ENCODE data around the gene TMF1. TPM values are rescaled to one million over a fixed set of nuclear protein-coding genes. Genes with fewer than 3 reads are reported as not detected.

Gene TMF1
- total RNA-seq, 1 experiment from 2014 or later, result 8.9 TPM

DNA sequence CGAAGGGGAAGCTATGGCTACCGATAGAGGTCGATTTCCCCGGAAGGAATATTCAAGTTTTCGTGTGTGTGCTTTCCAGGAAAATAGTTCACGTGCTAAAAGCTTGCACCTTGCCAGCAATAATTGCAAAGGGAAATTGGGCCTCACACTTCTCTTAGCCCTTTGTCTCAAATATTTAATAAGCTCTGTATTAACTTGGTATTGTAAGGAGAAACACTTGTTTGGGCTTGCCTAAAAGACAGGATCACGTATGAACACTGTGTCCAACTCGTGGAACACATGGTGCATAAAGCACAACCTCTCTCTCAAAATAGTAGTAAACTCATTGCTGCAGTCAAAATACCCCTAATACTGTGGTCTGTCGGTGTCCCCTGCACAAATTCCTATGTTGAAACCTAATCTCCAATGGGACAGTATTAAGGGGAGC is 352 bp upstream of the TMF1 start:
- peak overlapping the region; percentile 91 for H3K4me3 ChIP-seq (ENCODE audit: insufficient read depth, low read depth, low read length)
- H3K27me3 ChIP-seq (ENCODE audit: control insufficient read depth, insufficient read depth, low read length), result no peaks in the 10 kb centered on the region
- H3K36me3 ChIP-seq (replicated peaks; ENCODE audit: control insufficient read depth, insufficient read depth, low read length), result peaks cover 9% of the 10 kb centered on the region
- DNase-seq, result no peak

DNA sequence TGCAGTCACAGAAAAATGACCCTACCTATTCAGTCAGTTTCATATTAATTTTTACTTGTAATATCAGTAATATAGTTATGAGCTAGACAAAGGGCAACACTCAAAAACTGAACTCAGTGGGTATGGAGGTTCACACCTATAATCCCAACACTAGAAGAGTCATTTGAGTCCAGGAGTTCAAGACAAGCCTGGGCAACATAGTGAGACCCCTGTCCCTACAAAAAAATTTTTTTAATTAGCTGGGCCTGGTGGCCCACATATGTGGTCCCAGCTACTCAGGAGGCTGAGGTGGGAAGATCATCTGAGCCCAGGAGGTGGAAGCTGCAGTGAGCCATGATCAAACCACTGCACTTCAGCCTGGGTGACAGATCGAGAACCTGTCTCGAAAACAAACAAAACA is 3.1 kb downstream of the TMF1 start:
- no peak overlapping the region for H3K4me3 ChIP-seq (ENCODE audit: insufficient read depth, low read depth, low read length)
- DNase-seq, result no peak
- peaks cover 2% of the 10 kb centered on the region for H3K36me3 ChIP-seq (replicated peaks; ENCODE audit: control insufficient read depth, insufficient read depth, low read length)
- H3K27me3 ChIP-seq (ENCODE audit: control insufficient read depth, insufficient read depth, low read length), result no peaks in the 10 kb centered on the region

DNA sequence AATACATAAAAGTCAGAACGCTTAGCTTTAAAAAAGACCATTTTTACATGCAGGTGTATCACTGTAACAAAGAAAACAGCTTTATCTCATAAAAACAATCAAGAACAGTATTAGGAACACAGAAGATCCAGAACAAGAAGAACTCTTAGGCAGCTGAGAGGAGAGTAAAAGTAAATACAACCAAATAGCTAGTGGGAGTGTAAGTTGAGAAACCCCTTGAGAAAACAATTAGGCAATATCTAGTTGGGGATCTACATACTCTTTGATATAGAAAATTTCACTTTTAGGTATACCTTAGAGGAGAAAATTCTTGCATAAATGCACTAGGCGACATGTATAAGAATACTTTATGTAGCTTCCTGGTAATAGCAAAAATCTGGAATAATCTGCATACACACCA is 7.5 kb downstream of the TMF1 start:
- H3K36me3 ChIP-seq (replicated peaks; ENCODE audit: control insufficient read depth, insufficient read depth, low read length), result peaks cover 6% of the 10 kb centered on the region

DNA sequence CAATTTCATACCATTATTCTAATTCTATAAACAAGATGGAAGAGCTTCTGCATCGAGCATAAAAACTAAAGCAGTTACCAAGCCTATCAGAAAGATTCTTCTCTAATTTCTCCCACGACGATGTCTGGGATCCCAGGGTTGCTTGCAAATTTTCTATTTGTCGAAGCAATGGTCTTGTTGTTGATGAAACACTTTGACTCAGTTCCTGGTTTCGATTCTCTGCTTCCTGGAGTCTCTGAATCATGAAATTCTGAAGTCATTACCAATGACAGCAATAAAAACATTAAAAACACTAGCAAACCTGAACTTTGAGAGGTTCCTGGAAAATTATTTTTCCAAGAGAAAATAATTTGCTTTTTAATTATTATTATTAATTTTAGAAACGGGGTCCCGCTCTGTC is 18.7 kb downstream of the TMF1 start:
- Histone ChIP-seq H3K27me3 (ENCODE audit: control insufficient read depth, insufficient read depth, low read length) (no peaks in the 10 kb centered on the region), H3K36me3 (replicated peaks; ENCODE audit: control insufficient read depth, insufficient read depth, low read length) (peaks cover 10% of the 10 kb centered on the region), H3K4me3 (ENCODE audit: insufficient read depth, low read depth, low read length) (no peak overlapping the region)
- DNase-seq, result no peak

More for the DNA sequence above, 7.5 kb downstream of the TMF1 start:
- no peak for DNase-seq
- no peaks in the 10 kb centered on the region for H3K27me3 ChIP-seq (ENCODE audit: control insufficient read depth, insufficient read depth, low read length)
- no peak overlapping the region for H3K4me3 ChIP-seq (ENCODE audit: insufficient read depth, low read depth, low read length)

DNA sequence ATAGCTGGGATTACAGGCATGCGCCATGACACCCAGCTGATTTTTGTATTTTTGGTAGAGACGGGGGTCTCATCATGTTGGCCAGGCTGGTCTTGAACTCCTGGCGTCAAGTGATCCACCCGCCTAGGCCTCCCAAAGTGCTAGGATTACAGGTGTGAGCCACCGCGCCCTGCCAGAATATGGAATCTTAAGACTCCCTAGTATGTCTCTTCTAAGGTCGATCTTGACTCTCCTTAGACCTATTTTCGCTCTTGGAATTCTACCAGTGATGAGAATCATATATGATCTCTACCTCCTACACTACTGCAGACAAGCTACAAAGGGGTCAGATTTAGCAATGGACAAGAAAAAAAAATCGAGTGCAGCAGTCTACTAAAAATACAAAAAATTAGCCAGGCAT is 19.4 kb downstream of the TMF1 start:
- Histone ChIP-seq H3K27me3 (ENCODE audit: control insufficient read depth, insufficient read depth, low read length) (no peaks in the 10 kb centered on the region), H3K36me3 (replicated peaks; ENCODE audit: control insufficient read depth, insufficient read depth, low read length) (peaks cover 10% of the 10 kb centered on the region), H3K4me3 (ENCODE audit: insufficient read depth, low read depth, low read length) (no peak overlapping the region)
- no peak for DNase-seq

DNA sequence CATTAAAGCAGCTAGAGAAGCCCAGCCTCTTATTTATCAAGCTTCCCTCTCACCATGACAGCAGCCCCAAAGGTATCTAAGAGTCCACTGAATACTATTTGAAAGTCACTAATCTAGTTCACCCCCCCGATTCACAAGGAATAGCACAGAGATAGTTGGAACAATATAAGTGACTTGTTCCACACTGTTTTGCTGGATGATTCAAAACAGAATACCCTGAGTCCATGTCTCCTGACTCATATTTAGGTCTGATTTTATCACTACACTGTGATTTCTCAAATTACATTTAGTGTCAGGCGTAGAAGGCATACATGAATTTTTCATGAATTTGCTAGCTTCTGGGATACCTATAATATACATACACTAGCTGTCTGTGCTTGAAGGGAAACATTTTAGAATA is 20.0 kb downstream of the TMF1 start:
- Histone ChIP-seq H3K27me3 (ENCODE audit: control insufficient read depth, insufficient read depth, low read length) (no peaks in the 10 kb centered on the region), H3K36me3 (replicated peaks; ENCODE audit: control insufficient read depth, insufficient read depth, low read length) (peaks cover 11% of the 10 kb centered on the region), H3K4me3 (ENCODE audit: insufficient read depth, low read depth, low read length) (no peak overlapping the region)
- no peak for DNase-seq

DNA sequence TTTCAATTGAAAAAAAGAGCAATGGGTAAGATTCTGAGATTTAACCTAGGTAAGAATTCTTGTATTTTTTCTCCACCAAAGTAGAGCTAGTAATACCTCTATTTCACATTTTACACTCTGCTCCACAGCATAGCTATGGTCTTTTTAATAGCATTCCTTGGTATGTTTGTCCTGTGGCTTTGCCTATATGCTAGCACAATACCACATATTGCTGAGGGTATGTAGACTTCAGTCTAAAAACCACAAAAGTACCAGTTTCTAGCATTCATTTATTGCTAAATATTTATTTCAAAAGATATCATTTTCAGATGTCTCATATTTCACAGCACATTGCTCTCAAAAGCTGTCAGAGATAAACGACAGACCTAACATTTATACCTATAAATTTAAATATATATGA is 20.5 kb downstream of the TMF1 start:
- Histone ChIP-seq H3K36me3 (replicated peaks; ENCODE audit: control insufficient read depth, insufficient read depth, low read length) (peaks cover 12% of the 10 kb centered on the region), H3K27me3 (ENCODE audit: control insufficient read depth, insufficient read depth, low read length) (no peaks in the 10 kb centered on the region), H3K4me3 (ENCODE audit: insufficient read depth, low read depth, low read length) (no peak overlapping the region)
- no peak for DNase-seq

DNA sequence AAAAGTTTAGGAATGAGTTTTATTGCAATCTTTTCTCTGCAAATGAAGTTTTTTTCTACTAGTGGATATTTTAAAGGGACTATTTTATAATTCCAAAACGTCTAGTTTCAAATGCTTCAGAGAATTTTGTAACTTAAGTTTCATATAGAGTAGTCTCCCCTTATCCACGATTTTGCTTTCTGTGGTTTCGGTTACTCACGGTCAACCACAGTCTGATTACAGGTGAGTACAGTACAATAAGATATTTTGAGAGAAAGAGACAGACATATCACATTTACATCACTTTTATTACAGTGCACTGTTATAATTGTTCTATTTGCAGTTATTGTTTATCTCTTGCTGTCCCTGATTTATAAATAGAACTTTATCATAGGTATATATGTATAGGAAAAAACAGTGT is 31.3 kb downstream of the TMF1 start:
- Histone ChIP-seq H3K36me3 (replicated peaks; ENCODE audit: control insufficient read depth, insufficient read depth, low read length) (peaks cover 5% of the 10 kb centered on the region), H3K27me3 (ENCODE audit: control insufficient read depth, insufficient read depth, low read length) (no peaks in the 10 kb centered on the region), H3K4me3 (ENCODE audit: insufficient read depth, low read depth, low read length) (no peak overlapping the region)
- DNase-seq, result no peak

DNA sequence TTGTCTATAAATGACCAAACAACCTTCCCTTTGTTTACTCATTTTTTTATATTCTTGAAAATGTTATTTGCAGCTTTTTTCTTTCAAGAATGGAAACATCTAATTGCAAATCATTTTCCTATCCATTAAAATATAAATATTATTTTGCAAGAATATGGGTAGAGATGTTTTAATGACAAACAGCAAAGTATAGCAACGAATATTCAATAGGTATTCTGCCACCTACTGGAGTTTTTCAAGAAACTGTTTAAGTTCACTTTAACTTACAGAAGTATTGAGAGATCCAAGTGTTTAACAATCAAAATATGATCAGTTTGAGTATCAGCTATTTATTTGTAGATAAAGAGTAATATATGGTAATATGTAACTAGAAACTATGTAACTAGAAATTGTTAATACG is 31.7 kb downstream of the TMF1 start:
- no peak overlapping the region for H3K4me3 ChIP-seq (ENCODE audit: insufficient read depth, low read depth, low read length)
- no peak for DNase-seq
- no peaks in the 10 kb centered on the region for H3K27me3 ChIP-seq (ENCODE audit: control insufficient read depth, insufficient read depth, low read length)
- peaks cover 2% of the 10 kb centered on the region for H3K36me3 ChIP-seq (replicated peaks; ENCODE audit: control insufficient read depth, insufficient read depth, low read length)

DNA sequence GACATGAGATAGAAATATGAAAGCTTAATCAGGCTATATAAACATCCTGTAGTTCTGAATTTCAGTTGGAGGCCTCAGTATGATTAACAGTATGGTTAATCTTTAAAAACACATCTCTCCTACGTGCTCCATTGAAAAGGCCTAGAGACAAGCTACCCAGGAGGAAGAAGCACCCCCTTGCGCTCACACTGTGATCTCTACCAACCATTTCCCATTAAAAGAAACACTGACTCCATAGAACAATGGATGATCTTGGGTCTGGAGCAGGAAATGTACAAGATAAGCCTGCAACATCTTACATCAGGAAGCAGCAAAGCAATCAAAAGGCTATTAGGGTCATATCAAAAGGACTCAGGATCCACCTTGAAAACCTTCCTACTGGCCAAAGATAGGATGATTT is 35.2 kb downstream of the TMF1 start:
- no peak overlapping the region for H3K4me3 ChIP-seq (ENCODE audit: insufficient read depth, low read depth, low read length)
- H3K27me3 ChIP-seq (ENCODE audit: control insufficient read depth, insufficient read depth, low read length), result no peaks in the 10 kb centered on the region
- no peaks in the 10 kb centered on the region; the same call in 1 of the 2 replicates for H3K36me3 ChIP-seq (replicated peaks; ENCODE audit: control insufficient read depth, insufficient read depth, low read length)
- DNase-seq, result no peak

DNA sequence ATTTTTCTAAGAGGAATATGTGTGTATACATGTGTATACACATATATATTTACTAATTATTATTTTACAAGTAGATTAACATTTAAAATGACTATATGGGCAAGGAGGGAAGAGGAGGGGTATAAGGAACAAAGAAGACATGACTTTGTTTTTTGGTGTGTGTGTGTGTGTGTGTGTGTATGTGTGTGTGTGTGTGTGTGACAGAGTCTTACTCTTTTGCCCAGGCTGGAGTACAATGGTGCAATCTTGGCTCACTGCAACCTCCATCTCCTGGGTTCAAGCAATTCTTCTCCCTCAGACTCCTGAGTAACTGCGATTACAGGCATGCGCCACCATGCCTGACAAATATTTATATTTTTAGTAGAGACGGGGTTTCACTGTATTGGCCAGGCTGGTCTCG is 36.0 kb downstream of the TMF1 start:
- Histone ChIP-seq H3K4me3 (ENCODE audit: insufficient read depth, low read depth, low read length) (no peak overlapping the region), H3K36me3 (replicated peaks; ENCODE audit: control insufficient read depth, insufficient read depth, low read length) (no peaks in the 10 kb centered on the region; the same call in 1 of the 2 replicates)

DNA sequence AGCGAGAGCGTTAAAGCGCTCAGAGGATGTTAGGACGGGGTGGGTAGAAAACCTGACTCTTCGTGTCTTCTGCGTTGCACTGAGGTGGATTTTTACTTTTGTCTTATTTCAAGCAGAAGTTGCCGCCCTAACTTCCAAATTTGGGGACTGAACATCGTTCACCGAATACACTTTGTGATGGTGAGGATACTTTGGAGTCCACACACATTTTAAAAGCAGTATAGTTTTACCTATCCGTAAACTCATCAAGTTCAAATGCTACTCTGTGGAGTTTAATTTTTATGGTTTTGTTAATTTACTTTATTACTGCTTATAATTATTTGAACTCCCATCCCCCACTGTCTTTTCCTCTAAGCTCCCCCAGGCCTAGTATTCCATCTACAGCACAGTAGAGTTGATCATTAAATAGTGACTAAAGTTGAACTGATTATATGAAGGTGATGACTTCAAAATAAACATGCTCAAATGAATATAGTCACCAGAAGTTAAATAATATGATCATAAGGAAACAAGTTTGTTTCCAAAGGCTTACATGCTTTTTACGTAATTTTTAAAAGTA is 38.0 kb downstream of the TMF1 start:
- Histone ChIP-seq H3K27me3 (ENCODE audit: control insufficient read depth, insufficient read depth, low read length) (no peaks in the 10 kb centered on the region), H3K4me3 (ENCODE audit: insufficient read depth, low read depth, low read length) (peak overlapping the region; percentile 71), H3K36me3 (replicated peaks; ENCODE audit: control insufficient read depth, insufficient read depth, low read length) (no peaks in the 10 kb centered on the region)
- no peak for DNase-seq

More for the DNA sequence above, 36.0 kb downstream of the TMF1 start:
- no peaks in the 10 kb centered on the region for H3K27me3 ChIP-seq (ENCODE audit: control insufficient read depth, insufficient read depth, low read length)
- no peak for DNase-seq

DNA sequence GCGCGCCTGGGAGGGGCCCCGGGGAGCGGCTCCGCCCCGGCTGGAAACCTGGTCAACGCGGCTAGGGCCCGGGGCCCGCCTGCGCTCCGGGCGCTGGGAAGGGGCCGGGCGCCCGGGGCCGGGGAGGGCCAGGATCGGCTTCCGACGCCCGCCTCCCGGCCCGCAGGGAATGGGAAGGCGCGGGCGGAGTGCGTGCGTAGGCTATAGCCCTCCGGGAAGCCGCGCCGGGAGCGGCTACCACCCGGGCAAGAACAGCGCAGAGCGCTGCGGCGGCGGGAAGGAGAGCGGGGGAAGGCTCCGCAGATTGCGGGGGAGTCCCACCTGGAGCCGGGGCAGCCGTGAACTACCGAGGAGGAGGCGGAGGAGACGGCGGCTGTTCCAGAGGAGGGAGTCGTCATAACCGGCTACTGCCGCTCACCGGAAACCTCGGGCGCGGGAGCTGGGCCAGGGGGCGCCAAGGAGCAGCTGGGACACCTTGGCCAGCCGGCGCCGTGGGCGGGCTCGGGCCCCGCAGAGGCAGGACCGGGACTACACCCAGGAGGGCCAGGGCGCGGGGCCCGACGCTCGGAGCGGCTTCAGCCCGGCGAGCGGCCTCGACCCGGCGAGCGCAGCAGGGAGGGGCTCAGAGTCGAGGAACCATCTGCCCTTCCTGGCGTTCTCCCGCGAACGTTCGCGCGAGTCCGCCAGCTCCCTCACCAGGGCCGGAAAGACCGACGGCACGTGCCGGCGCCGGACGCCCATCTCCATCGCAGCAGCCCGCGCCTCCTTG is 38.7 kb downstream of the TMF1 start, which contains the start of gene EOGT:
Gene EOGT (minus strand): TSS at position 432 of the 769 bp plus-strand sequence. CDS start 3,838 bp downstream, outside the sequence.
- peak; percentile 88 for DNase-seq
- peak within 1 kb of the TSS; percentile 71 for H3K4me3 ChIP-seq (ENCODE audit: insufficient read depth, low read depth, low read length)
- no peaks in the 10 kb centered on the region for H3K36me3 ChIP-seq (replicated peaks; ENCODE audit: control insufficient read depth, insufficient read depth, low read length)
- H3K27me3 ChIP-seq (ENCODE audit: control insufficient read depth, insufficient read depth, low read length), result no peaks in the 10 kb centered on the region

DNA sequence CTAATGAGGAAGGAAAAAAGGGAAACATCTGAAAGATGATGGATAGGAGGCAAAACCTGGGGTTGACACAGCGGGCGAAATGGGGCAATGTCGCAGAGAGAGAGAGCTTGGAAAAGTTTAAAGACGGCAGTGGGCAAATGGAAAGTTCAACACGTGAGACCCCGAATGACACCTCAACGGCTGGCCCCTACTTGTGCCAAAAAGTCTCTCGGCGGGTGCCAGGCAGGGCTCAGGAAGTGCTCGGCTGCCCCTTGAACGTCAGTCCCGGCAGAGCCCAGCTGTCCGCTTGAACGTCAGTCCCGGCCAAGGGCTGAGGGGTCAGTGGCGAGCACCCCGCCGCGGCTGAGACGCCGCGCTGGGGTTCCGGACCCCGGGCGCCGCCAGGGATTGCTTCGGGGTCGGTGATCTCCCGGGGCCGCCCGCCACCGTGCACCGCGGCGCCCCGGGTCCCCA is 39.3 kb downstream of the TMF1 start:
- H3K4me3 ChIP-seq (ENCODE audit: insufficient read depth, low read depth, low read length), result peak overlapping the region; percentile 71
- peak; percentile 76 for DNase-seq
- no peaks in the 10 kb centered on the region for H3K27me3 ChIP-seq (ENCODE audit: control insufficient read depth, insufficient read depth, low read length)
- H3K36me3 ChIP-seq (replicated peaks; ENCODE audit: control insufficient read depth, insufficient read depth, low read length), result peaks cover 3% of the 10 kb centered on the region; the same call in 1 of the 2 replicates

DNA sequence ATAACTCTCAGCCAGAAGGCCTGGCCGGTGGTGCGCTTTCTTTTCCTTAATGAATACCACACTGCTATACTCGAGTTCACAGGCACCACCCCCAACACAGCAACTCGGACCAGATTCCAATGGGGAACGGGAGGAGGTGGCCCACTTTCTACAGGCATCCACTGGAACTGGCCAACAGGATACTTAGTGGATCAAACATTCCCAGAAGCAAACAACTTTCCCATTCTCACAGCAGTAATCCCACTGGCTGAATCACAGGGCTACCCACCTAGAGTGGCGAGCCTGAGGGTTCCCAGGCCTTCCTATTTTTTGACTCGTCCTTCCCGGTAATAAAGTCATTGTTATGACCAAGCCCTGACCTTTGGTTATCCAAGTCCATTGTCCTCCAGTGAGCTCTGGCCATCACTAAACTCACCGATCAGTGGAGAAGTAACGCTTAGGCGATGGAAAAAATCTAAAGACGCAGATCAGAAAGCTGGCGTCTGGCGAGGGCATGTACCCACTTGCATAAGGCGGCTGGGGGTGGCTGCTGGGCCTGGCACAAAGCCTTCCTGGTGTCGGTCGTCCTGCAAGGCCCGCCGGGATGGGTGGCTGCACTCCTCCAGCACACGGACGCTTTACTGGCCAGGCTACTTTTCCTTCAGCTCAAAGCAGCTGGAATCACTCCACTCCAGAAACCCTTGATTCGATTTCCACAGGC is 39.9 kb downstream of the TMF1 start:
- no peaks in the 10 kb centered on the region for H3K27me3 ChIP-seq (ENCODE audit: control insufficient read depth, insufficient read depth, low read length)
- peak overlapping the region; percentile 71 for H3K4me3 ChIP-seq (ENCODE audit: insufficient read depth, low read depth, low read length)
- peak; percentile 54 for DNase-seq
- H3K36me3 ChIP-seq (replicated peaks; ENCODE audit: control insufficient read depth, insufficient read depth, low read length), result peaks cover 4% of the 10 kb centered on the region; the same call in 1 of the 2 replicates

Measured in H7 (cell line).